HCT116 (cell line): ENCODE data around the gene OTOG. TPM values are rescaled to one million over a fixed set of nuclear protein-coding genes. Genes with fewer than 3 reads are reported as not detected.

Source experiments
- ATAC-seq: fragments of 200-7000 bp; cut with Tn5 transposase; 2 replicates; pipeline ENCODE4 v1.9.1; 2020; ENCODE audit warnings: mild to moderate bottlenecking, moderate library complexity
- BruUV-seq: library from RNA; stranded (reverse); fragments of 400-500 nt; replicated peaks from 2 replicates; lab custom pipeline; 2021; lab: Mats Ljungman, UMichigan
- CTCF ChIA-PET: fragments of 300-600 bp; sonication (Branson Sonifier 250); formaldehyde crosslinking; loops from one replicate; lab custom pipeline; 2021; ENCODE audit warnings: antibody characterized with exemption; lab: Charles Lee
- POLR2A ChIA-PET: fragments of 300-600, 350-600 bp; sonication (Branson Sonifier 250); formaldehyde crosslinking; loops from one replicate; lab custom pipeline; 2021; ENCODE audit warnings: antibody characterized with exemption; lab: Charles Lee
- RAD21 ChIA-PET, 2 experiments: fragments of 300-600 bp; sonication (Branson Sonifier 250); formaldehyde crosslinking; loops; one replicate each; lab custom pipeline; 2023; ENCODE audit warnings: low total read pairs in 2 of 2; ENCODE audit not compliant: uncharacterized antibody in 2 of 2, unreplicated experiment in 2 of 2, low non-redundant PET in 1 of 2; lab: Charles Lee
- DNase-seq: peaks from one replicate; pipeline ENCODE4 v3.0.0-alpha.2; 2010; ENCODE audit warnings: low read depth, low spot score
- H2AFZ ChIP-seq: fragments of 200-600 bp; shearing (Covaris generic), sonication (generic); 2 replicates; pipeline ENCODE4 v1.6.1; 2017; ENCODE audit warnings: low read depth, mixed run types, mixed read lengths, antibody characterized with exemption, low read length; ENCODE audit not compliant: poor library complexity, severe bottlenecking
- H3K27ac ChIP-seq: 2 replicates; pipeline ENCODE4 v1.5.1; 2012; ENCODE audit warnings: low read depth, low read length
- H3K27me3 ChIP-seq: fragments of 200-600 bp; sonication (generic); 2 replicates; pipeline ENCODE4 v1.6.1; 2016; ENCODE audit warnings: mixed run types, low read length, mixed read lengths; ENCODE audit not compliant: insufficient read depth
- H3K36me3 ChIP-seq, 2 experiments: fragments of 200-500 bp in 1 of 2; fragments of 200-600 bp in 1 of 2; sonication (Bioruptor generic) in 1 of 2; sonication (generic) in 1 of 2; 2 replicates each; pipeline versions ENCODE4 v1.5.1 to v1.6.1; 2014 to 2016; ENCODE audit warnings: low read length in 2 of 2, inconsistent platforms in 1 of 2, mixed read lengths in 1 of 2, mixed run types in 1 of 2; ENCODE audit not compliant: insufficient read depth in 2 of 2, control insufficient read depth in 1 of 2
- H3K4me1 ChIP-seq, 2 experiments: fragments of 200-600 bp in 1 of 2; sonication (generic) in 1 of 2; 2 replicates each; pipeline versions ENCODE4 v1.5.1 to v1.6.1; 2012 to 2017; ENCODE audit warnings: low read length in 2 of 2, inconsistent platforms in 1 of 2, mild to moderate bottlenecking in 1 of 2, mixed read lengths in 1 of 2, mixed run types in 1 of 2, moderate library complexity in 1 of 2; ENCODE audit not compliant: insufficient read depth in 2 of 2, control insufficient read depth in 1 of 2
- H3K4me2 ChIP-seq: fragments of 200-600 bp; sonication (generic); 2 replicates; pipeline ENCODE4 v1.6.1; 2017; ENCODE audit warnings: mixed run types, low read length, mixed read lengths
- H3K4me3 ChIP-seq, 2 experiments: fragments of 200-600 bp in 1 of 2; sonication (generic) in 1 of 2; replicated peaks in 1 of 2; 2 replicates each; pipeline ENCODE4 v1.5.1; 2011 to 2016; ENCODE audit warnings: low read length in 2 of 2, control low read depth in 1 of 2, low read depth in 1 of 2, mild to moderate bottlenecking in 1 of 2, mixed read lengths in 1 of 2, mixed run types in 1 of 2
- H3K79me2 ChIP-seq: fragments of 200-600 bp; sonication (generic); 2 replicates; pipeline ENCODE4 v1.6.1; 2017; ENCODE audit warnings: mild to moderate bottlenecking, mixed run types, low read length, moderate library complexity, mixed read lengths; ENCODE audit not compliant: insufficient read depth
- H3K9ac ChIP-seq: fragments of 200-600 bp; sonication (generic); 2 replicates; pipeline ENCODE4 v1.6.1; 2016; ENCODE audit warnings: low read length, mixed read lengths
- H3K9me2 ChIP-seq: fragments of 200-600 bp; sonication (generic), shearing (Covaris generic); 2 replicates; pipeline ENCODE4 v1.6.1; 2017; ENCODE audit warnings: mixed run types, mild to moderate bottlenecking, moderate library complexity; ENCODE audit not compliant: insufficient read depth
- H3K9me3 ChIP-seq, 2 experiments: fragments of 200-500 bp in 1 of 2; fragments of 200-600 bp in 1 of 2; sonication (Bioruptor generic) in 1 of 2; sonication (generic) in 1 of 2; 2 replicates each; pipeline ENCODE4 v1.6.1; 2014 to 2017; ENCODE audit warnings: low read length in 2 of 2, mixed read lengths in 2 of 2, inconsistent platforms in 1 of 2, low read depth in 1 of 2, mild to moderate bottlenecking in 1 of 2, mixed run types in 1 of 2, moderate library complexity in 1 of 2; ENCODE audit not compliant: control insufficient read depth in 1 of 2, insufficient read depth in 1 of 2
- H4K20me1 ChIP-seq: fragments of 200-600 bp; sonication (generic), shearing (Covaris generic); 2 replicates; pipeline ENCODE4 v1.6.1; 2017; ENCODE audit warnings: mixed run types, mild to moderate bottlenecking, moderate library complexity; ENCODE audit not compliant: insufficient read depth
- CBX3 ChIP-seq: IDR thresholded peaks from 2 replicates; pipeline ENCODE4 v1.6.1; 2012; ENCODE audit warnings: low read depth
- EGR1 ChIP-seq: IDR thresholded peaks from 2 replicates; pipeline ENCODE4 v1.6.1; 2012; ENCODE audit warnings: low read depth
- EZH2phosphoT487 ChIP-seq: fragments of 200-600 bp; IDR thresholded peaks from 2 replicates; pipeline ENCODE4 v1.6.1; 2018; ENCODE audit warnings: antibody characterized with exemption, borderline replicate concordance
- FOSL1 ChIP-seq: IDR thresholded peaks from 2 replicates; pipeline ENCODE4 v1.6.1; 2012; ENCODE audit warnings: low read depth
- POLR2A ChIP-seq: IDR thresholded peaks from 2 replicates; pipeline ENCODE4 v1.7.0; 2011; ENCODE audit warnings: borderline replicate concordance; ENCODE audit not compliant: insufficient read depth, insufficient read length; ENCODE audit errors: extremely low read depth
- POLR2AphosphoS5 ChIP-seq: IDR thresholded peaks from 2 replicates; pipeline ENCODE4 v1.6.1; 2011; ENCODE audit warnings: mild to moderate bottlenecking, low read depth, low read length, moderate library complexity
- SIN3A ChIP-seq: IDR thresholded peaks from 2 replicates; pipeline ENCODE4 v1.6.1; 2012; ENCODE audit warnings: low read depth
- SRF ChIP-seq: IDR thresholded peaks from 2 replicates; pipeline ENCODE4 v1.6.1; 2012; ENCODE audit warnings: low read depth
- intact Hi-C: fragments of 100-400 bp; cut with micrococcal nuclease; formaldehyde crosslinking; loops from 2 replicates; pipeline ENCODE4 v1.10.0; 2022
- total RNA-seq: library from RNA; stranded (reverse); gene quantifications from one replicate; pipeline ENCODE4 v1.2.1, GENCODE V29; 2021; ENCODE audit not compliant: unreplicated experiment
- TF ChIP-seq, protein P1 (sequence below): IDR thresholded peaks from 2 replicates; pipeline ENCODE4 v1.6.1; 2011; ENCODE audit warnings: mild to moderate bottlenecking, low read length, moderate library complexity; ENCODE audit not compliant: insufficient replicate concordance; ENCODE audit errors: extremely low read depth
- TF ChIP-seq, protein P2 (sequence below), 3 experiments: fragments of 200-600 bp in 1 of 3; sonication (generic) in 1 of 3; IDR thresholded peaks in 2 of 3; conservative IDR thresholded peaks in 1 of 3; 2 replicates each; pipeline ENCODE4 v1.5.1; 2012 to 2017; ENCODE audit warnings: low read depth in 2 of 3, low read length in 2 of 3, antibody characterized with exemption in 1 of 3, borderline replicate concordance in 1 of 3, control low read depth in 1 of 3, mild to moderate bottlenecking in 1 of 3, mixed read lengths in 1 of 3, mixed run types in 1 of 3, moderate library complexity in 1 of 3; ENCODE audit not compliant: insufficient read depth in 1 of 3
- TF ChIP-seq, protein P3 (sequence below): IDR thresholded peaks from 2 replicates; pipeline ENCODE4 v1.6.1; 2012; ENCODE audit warnings: low read depth

OTOG gene
- total RNA-seq, 1 experiment from 2014 or later, result 0.07 TPM

GRCh38 chr11:17668166-17668565 lies 121.1 kb downstream of the OTOG start:
- no peak overlapping the region for H2AFZ ChIP-seq
- H3K9me3 ChIP-seq, result no peaks in the 10 kb centered on the region
- no peaks in the 10 kb centered on the region for H4K20me1 ChIP-seq
- no peaks in the 10 kb centered on the region for H3K27me3 ChIP-seq
- no peak overlapping the region for H3K4me2 ChIP-seq
- ChIA-PET CTCF (interaction anchor here (0.6 kb wide), 1 partner anchor 63 kb away, joined by 3 read pairs; no protein-coding TSS in a partner anchor), POLR2A (no interaction called here), RAD21 (no interaction called here)
- H3K79me2 ChIP-seq, result no peaks in the 10 kb centered on the region
- H3K4me3 ChIP-seq, result no peak overlapping the region
- BruUV-seq, result no TSS peak
- no peaks in the 10 kb centered on the region for H3K4me1 ChIP-seq
- ATAC-seq (no peak), DNase-seq (no peak)
- H3K9ac ChIP-seq, result no peak overlapping the region
- H3K27ac ChIP-seq, result no peak overlapping the region
- no peaks in the 10 kb centered on the region for H3K9me2 ChIP-seq
- TF ChIP-seq POLR2AphosphoS5, result no peak
- TF ChIP-seq CBX3, result no peak
- TF ChIP-seq, protein P1, sequence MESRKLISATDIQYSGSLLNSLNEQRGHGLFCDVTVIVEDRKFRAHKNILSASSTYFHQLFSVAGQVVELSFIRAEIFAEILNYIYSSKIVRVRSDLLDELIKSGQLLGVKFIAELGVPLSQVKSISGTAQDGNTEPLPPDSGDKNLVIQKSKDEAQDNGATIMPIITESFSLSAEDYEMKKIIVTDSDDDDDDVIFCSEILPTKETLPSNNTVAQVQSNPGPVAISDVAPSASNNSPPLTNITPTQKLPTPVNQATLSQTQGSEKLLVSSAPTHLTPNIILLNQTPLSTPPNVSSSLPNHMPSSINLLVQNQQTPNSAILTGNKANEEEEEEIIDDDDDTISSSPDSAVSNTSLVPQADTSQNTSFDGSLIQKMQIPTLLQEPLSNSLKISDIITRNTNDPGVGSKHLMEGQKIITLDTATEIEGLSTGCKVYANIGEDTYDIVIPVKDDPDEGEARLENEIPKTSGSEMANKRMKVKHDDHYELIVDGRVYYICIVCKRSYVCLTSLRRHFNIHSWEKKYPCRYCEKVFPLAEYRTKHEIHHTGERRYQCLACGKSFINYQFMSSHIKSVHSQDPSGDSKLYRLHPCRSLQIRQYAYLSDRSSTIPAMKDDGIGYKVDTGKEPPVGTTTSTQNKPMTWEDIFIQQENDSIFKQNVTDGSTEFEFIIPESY, result no peak
- TF ChIP-seq, protein P2, sequence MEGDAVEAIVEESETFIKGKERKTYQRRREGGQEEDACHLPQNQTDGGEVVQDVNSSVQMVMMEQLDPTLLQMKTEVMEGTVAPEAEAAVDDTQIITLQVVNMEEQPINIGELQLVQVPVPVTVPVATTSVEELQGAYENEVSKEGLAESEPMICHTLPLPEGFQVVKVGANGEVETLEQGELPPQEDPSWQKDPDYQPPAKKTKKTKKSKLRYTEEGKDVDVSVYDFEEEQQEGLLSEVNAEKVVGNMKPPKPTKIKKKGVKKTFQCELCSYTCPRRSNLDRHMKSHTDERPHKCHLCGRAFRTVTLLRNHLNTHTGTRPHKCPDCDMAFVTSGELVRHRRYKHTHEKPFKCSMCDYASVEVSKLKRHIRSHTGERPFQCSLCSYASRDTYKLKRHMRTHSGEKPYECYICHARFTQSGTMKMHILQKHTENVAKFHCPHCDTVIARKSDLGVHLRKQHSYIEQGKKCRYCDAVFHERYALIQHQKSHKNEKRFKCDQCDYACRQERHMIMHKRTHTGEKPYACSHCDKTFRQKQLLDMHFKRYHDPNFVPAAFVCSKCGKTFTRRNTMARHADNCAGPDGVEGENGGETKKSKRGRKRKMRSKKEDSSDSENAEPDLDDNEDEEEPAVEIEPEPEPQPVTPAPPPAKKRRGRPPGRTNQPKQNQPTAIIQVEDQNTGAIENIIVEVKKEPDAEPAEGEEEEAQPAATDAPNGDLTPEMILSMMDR (IDR thresholded peaks at IDR 0.05 in 2 of 3, conservative IDR thresholded peaks at IDR 0.05 in 1 of 3; ENCODE audit: borderline replicate concordance in 1 of 3, insufficient read depth in 1 of 3, low read depth in 2 of 3, low read length in 2 of 3), result no peak
- no peak for TF ChIP-seq FOSL1
- TF ChIP-seq SRF, result no peak
- no peak for TF ChIP-seq EZH2phosphoT487
- TF ChIP-seq EGR1, result no peak
- TF ChIP-seq, protein P3, sequence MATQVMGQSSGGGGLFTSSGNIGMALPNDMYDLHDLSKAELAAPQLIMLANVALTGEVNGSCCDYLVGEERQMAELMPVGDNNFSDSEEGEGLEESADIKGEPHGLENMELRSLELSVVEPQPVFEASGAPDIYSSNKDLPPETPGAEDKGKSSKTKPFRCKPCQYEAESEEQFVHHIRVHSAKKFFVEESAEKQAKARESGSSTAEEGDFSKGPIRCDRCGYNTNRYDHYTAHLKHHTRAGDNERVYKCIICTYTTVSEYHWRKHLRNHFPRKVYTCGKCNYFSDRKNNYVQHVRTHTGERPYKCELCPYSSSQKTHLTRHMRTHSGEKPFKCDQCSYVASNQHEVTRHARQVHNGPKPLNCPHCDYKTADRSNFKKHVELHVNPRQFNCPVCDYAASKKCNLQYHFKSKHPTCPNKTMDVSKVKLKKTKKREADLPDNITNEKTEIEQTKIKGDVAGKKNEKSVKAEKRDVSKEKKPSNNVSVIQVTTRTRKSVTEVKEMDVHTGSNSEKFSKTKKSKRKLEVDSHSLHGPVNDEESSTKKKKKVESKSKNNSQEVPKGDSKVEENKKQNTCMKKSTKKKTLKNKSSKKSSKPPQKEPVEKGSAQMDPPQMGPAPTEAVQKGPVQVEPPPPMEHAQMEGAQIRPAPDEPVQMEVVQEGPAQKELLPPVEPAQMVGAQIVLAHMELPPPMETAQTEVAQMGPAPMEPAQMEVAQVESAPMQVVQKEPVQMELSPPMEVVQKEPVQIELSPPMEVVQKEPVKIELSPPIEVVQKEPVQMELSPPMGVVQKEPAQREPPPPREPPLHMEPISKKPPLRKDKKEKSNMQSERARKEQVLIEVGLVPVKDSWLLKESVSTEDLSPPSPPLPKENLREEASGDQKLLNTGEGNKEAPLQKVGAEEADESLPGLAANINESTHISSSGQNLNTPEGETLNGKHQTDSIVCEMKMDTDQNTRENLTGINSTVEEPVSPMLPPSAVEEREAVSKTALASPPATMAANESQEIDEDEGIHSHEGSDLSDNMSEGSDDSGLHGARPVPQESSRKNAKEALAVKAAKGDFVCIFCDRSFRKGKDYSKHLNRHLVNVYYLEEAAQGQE, result no peak
- TF ChIP-seq SIN3A, result no peak
- TF ChIP-seq POLR2A, result no peak
- no peaks in the 10 kb centered on the region for H3K36me3 ChIP-seq
- intact Hi-C loops, result no loop called here
